B cell (primary cell): ENCODE measurements around the gene PFKM. TPM values are rescaled to one million over a fixed set of nuclear protein-coding genes. Genes with fewer than 3 reads are reported as not detected.
"Not testable (repeated sequence)": the region's sequence is repeated elsewhere in the genome, so short reads cannot be mapped to it uniquely, and the experiment has no call there.

Source experiments
- ATAC-seq: fragments of 200-7000 bp; cut with Tn5 transposase; one replicate; pipeline ENCODE4 v1.10.0; 2021; ENCODE audit warnings: low read depth, mild to moderate bottlenecking, moderate number of reproducible peaks, moderate library complexity
- CTCF ChIA-PET: fragments of 350-600 bp; sonication (Branson Sonifier 250); formaldehyde crosslinking; loops from one replicate; lab custom pipeline; 2021; ENCODE audit warnings: antibody characterized with exemption, inconsistent platforms; lab: Charles Lee
- POLR2A ChIA-PET: fragments of 350-600 bp; sonication (Branson Sonifier 250); formaldehyde crosslinking; loops from one replicate; lab custom pipeline; 2021; ENCODE audit warnings: antibody characterized with exemption; lab: Charles Lee
- DNase-seq: peaks from one replicate; pipeline ENCODE4 v3.0.0; 2013
- H2AFZ ChIP-seq: 2 replicates; pipeline ENCODE4 v1.6.1; 2012; ENCODE audit warnings: mild to moderate bottlenecking, low read depth, low read length; ENCODE audit not compliant: insufficient read depth, poor library complexity, severe bottlenecking
- H3K27ac ChIP-seq, 2 donors: 1 replicate in 1 of 2; 2 replicates in 1 of 2; pipeline ENCODE4 v1.5.1; 2012 to 2013; ENCODE audit warnings: low read length in 2 of 2, mild to moderate bottlenecking in 2 of 2, moderate library complexity in 1 of 2
- H3K27me3 ChIP-seq, 4 experiments: fragments of 200-600 bp in 1 of 4; sonication (generic) in 1 of 4; replicated peaks in 1 of 4; 1 replicate in 2 of 4; 2 replicates in 2 of 4; pipeline versions ENCODE4 v1.6.1 to v1.7.0; 2013 to 2016; ENCODE audit warnings: low read length in 3 of 4, mild to moderate bottlenecking in 2 of 4, mixed read lengths in 1 of 4, moderate library complexity in 1 of 4; ENCODE audit not compliant: insufficient read depth in 4 of 4, control insufficient read depth in 3 of 4; ENCODE audit errors: control extremely low read depth in 1 of 4
- H3K36me3 ChIP-seq, 2 experiments: replicated peaks in 1 of 2; 1 replicate in 1 of 2; 2 replicates in 1 of 2; pipeline versions ENCODE4 v1.6.1 to v1.7.1; 2013; ENCODE audit warnings: low read length in 1 of 2; ENCODE audit not compliant: insufficient read depth in 2 of 2, control insufficient read depth in 1 of 2; ENCODE audit errors: control extremely low read depth in 1 of 2, extremely low read depth in 1 of 2
- H3K4me1 ChIP-seq, 2 donors: fragments of 200-600 bp in 1 of 2; sonication (generic) in 1 of 2; 1 replicate in 1 of 2; 2 replicates in 1 of 2; pipeline versions ENCODE4 v1.5.1 to v1.6.1; 2013 to 2017; ENCODE audit warnings: low read length in 2 of 2; ENCODE audit not compliant: control insufficient read depth in 2 of 2, insufficient read depth in 2 of 2
- H3K4me2 ChIP-seq: replicated peaks from 2 replicates; pipeline ENCODE3; 2012; ENCODE audit warnings: mild to moderate bottlenecking, low read depth, low read length; ENCODE audit not compliant: poor library complexity, severe bottlenecking
- H3K4me3 ChIP-seq, 5 experiments: fragments of 200-600 bp in 1 of 5; sonication (generic) in 1 of 5; 1 replicate in 3 of 5; 2 replicates in 2 of 5; pipeline versions ENCODE4 v1.5.1 to v1.7.0; 2011 to 2016; ENCODE audit warnings: low read length in 4 of 5, mild to moderate bottlenecking in 4 of 5, low read depth in 2 of 5, control low read depth in 1 of 5, moderate library complexity in 1 of 5; ENCODE audit not compliant: insufficient read depth in 1 of 5; ENCODE audit errors: control extremely low read depth in 1 of 5, extremely low read depth in 1 of 5
- H3K79me2 ChIP-seq: fragments of 200-600 bp; sonication (generic); one replicate; pipeline ENCODE4 v1.6.0; 2016; ENCODE audit warnings: low read length; ENCODE audit not compliant: control insufficient read depth, insufficient read depth
- H3K9ac ChIP-seq: fragments of 200-600 bp; sonication (generic); 2 replicates; pipeline ENCODE4 v1.6.1; 2017; ENCODE audit warnings: mild to moderate bottlenecking, low read length, moderate library complexity
- H3K9me3 ChIP-seq, 3 donors: one replicate each; pipeline versions ENCODE4 v1.6.1 to v1.7.1; 2013; ENCODE audit warnings: low read length in 2 of 3; ENCODE audit not compliant: control insufficient read depth in 2 of 3, insufficient read depth in 1 of 3; ENCODE audit errors: control extremely low read depth in 1 of 3
- H4K20me1 ChIP-seq: 2 replicates; pipeline ENCODE4 v1.6.0; 2012; ENCODE audit warnings: mild to moderate bottlenecking, low read length; ENCODE audit not compliant: insufficient read depth, control insufficient read depth, poor library complexity, severe bottlenecking
- H3K27ac Mint-ChIP-seq: one replicate; pipeline ENCODE4 v1.8.0; 2021; ENCODE audit warnings: mixed read lengths
- H3K27me3 Mint-ChIP-seq: one replicate; pipeline ENCODE4 v1.8.0; 2021; ENCODE audit warnings: mixed read lengths
- H3K4me1 Mint-ChIP-seq: one replicate; pipeline ENCODE4 v1.8.0; 2021; ENCODE audit warnings: mixed read lengths
- H3K4me3 Mint-ChIP-seq: one replicate; pipeline ENCODE4 v1.8.0; 2021; ENCODE audit warnings: mixed read lengths
- H3K9me3 Mint-ChIP-seq: one replicate; pipeline ENCODE4 v1.8.0; 2022; ENCODE audit warnings: mixed read lengths; ENCODE audit not compliant: insufficient read depth
- EZH2 ChIP-seq: IDR thresholded peaks from 2 replicates; pipeline ENCODE4 v1.6.1; 2012; ENCODE audit warnings: borderline replicate concordance, low read depth, mild to moderate bottlenecking, moderate library complexity, low read length; ENCODE audit not compliant: insufficient read depth, poor library complexity, severe bottlenecking
- WGBS: methylation state at CpG from one replicate; pipeline ENCODE4 v1.1.5; 2013; ENCODE audit warnings: missing lambda C conversion rate; ENCODE audit not compliant: insufficient coverage; 5-methylcytosine and 5-hydroxymethylcytosine counted together
- intact Hi-C: fragments of 100-400 bp; cut with micrococcal nuclease; formaldehyde crosslinking; loops from one replicate; pipeline ENCODE4 v1.10.0; 2022
- polyA plus RNA-seq: library from polyadenylated mRNA; depleted of rRNA; stranded (reverse); fragments of >200 nt; gene quantifications from 2 replicates; pipeline ENCODE4 v1.2.3, GENCODE V29; 2012
- total RNA-seq, 2 donors: library from RNA; stranded (reverse); fragments of 120-200 nt in 1 of 2; gene quantifications; 1 replicate in 1 of 2; 2 replicates in 1 of 2; pipeline versions ENCODE4 v1.2.3 to v1.2.4, GENCODE V29; 2013 to 2022
- TF ChIP-seq, protein P1 (sequence below): fragments of 200-600 bp; IDR thresholded peaks from one replicate; pipeline ENCODE4 v1.8.0; 2022; ENCODE audit warnings: antibody characterized with exemption, mild to moderate bottlenecking

PFKM gene
- total and polyA plus RNA-seq, 2 donors (not counting 1 experiment from before 2014, with no cell fraction given), result 20.3 to 43.0 TPM

DNA sequence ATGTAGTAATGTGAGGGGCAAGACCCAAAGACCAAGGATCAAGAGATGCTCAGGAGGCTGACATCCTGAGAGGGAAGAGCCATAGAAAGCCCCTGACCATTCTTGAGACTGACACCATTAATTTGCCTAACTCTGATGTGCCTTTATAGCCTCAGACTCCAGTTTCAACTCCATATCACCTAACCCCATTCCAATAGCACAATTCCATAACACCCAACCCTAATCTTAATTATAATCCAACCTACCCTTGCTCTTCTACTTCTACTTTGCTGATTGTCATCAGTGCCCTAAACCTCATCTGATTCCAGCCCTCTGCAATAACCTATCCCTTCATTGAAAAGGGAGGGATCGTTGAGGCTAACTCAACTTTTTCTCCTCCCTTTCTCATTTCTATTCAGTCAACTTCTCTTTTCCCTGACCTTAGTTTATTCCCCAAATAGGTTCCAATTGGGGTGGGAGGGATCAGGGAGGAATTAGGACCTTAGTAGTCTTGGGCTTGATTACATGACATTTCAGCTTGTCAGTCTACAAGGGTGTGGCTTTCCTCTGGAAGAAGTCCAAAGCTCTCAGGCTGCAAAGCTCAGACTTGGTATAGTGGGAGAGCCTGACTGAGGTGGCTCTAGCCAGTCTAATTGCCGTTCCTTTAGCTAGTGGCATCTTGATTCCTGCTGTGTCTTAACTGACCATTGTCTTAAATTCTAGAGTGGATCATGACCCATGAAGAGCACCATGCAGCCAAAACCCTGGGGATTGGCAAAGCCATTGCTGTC is 3.1 kb downstream of the PFKM start:
- H4K20me1 ChIP-seq, result no peaks in the 10 kb centered on the region
- Mint-ChIP-seq H3K27me3 (no peaks in the 10 kb centered on the region), H3K27ac (no peak overlapping the region), H3K9me3 (no peaks in the 10 kb centered on the region), H3K4me1 (peaks cover 19% of the 10 kb centered on the region), H3K4me3 (no peak overlapping the region)
- WGBS, result 100% methylated on average over 1 of the region's 2 CpGs
- DNase-seq, result no peak
- ChIA-PET CTCF (no interaction called here), POLR2A (no interaction called here)
- H3K27ac ChIP-seq, result no peak overlapping the region
- no peak overlapping the region for H3K4me3 ChIP-seq
- H3K4me1 ChIP-seq, result peaks cover 7 to 12% of the 10 kb centered on the region in 2 donors
- no peak overlapping the region for H2AFZ ChIP-seq
- no peak overlapping the region for H3K9ac ChIP-seq
- no peak for TF ChIP-seq EZH2
- TF ChIP-seq, protein P1, sequence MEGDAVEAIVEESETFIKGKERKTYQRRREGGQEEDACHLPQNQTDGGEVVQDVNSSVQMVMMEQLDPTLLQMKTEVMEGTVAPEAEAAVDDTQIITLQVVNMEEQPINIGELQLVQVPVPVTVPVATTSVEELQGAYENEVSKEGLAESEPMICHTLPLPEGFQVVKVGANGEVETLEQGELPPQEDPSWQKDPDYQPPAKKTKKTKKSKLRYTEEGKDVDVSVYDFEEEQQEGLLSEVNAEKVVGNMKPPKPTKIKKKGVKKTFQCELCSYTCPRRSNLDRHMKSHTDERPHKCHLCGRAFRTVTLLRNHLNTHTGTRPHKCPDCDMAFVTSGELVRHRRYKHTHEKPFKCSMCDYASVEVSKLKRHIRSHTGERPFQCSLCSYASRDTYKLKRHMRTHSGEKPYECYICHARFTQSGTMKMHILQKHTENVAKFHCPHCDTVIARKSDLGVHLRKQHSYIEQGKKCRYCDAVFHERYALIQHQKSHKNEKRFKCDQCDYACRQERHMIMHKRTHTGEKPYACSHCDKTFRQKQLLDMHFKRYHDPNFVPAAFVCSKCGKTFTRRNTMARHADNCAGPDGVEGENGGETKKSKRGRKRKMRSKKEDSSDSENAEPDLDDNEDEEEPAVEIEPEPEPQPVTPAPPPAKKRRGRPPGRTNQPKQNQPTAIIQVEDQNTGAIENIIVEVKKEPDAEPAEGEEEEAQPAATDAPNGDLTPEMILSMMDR, result no peak
- H3K79me2 ChIP-seq, result peaks cover 8% of the 10 kb centered on the region
- H3K27me3 ChIP-seq, result no peaks in the 10 kb centered on the region
- H3K9me3 ChIP-seq, result no peaks in the 10 kb centered on the region
- H3K36me3 ChIP-seq, result peaks cover 0 to 15% of the 10 kb centered on the region in 2 experiments
- intact Hi-C loops, result no loop called here
- no peak for ATAC-seq
- no peak overlapping the region for H3K4me2 ChIP-seq

DNA sequence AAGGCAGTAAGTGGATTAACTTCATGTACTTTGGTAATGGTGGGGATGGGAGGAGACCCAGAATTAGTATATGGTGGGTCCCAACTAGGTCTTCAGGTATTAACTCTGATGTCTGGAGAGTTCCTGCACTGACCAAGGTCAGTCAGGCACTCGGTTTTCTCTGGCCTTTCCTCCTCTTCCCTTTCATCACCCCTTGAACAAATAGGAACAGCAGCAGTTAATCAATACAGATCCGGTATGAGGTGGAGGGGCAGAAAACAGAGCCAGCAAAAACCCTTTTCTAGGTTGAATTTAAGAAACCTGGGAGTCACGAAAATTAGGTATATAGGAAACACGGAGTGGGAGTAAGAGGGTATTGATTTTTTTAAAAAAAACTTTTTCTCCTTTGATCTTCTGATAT is 4.0 kb downstream of the PFKM start:
- Histone ChIP-seq H2AFZ (no peak overlapping the region), H3K9ac (no peak overlapping the region), H3K27ac (no peak overlapping the region), H4K20me1 (no peaks in the 10 kb centered on the region), H3K9me3 (no peaks in the 10 kb centered on the region), H3K4me1 (peaks cover 7 to 12% of the 10 kb centered on the region in 2 donors), H3K4me3 (no peak overlapping the region), H3K4me2 (no peak overlapping the region), H3K36me3 (peaks cover 0 to 18% of the 10 kb centered on the region in 2 experiments), H3K27me3 (no peaks in the 10 kb centered on the region), H3K79me2 (peaks cover 8% of the 10 kb centered on the region)
- POLR2A ChIA-PET, result no interaction called here
- DNase-seq, result no peak
- H3K27ac Mint-ChIP-seq, result no peak overlapping the region
- intact Hi-C loops, result no loop called here
- peaks cover 19% of the 10 kb centered on the region for H3K4me1 Mint-ChIP-seq
- CTCF ChIA-PET, result no interaction called here
- H3K9me3 Mint-ChIP-seq, result no peaks in the 10 kb centered on the region
- no peak for ATAC-seq
- no peak for TF ChIP-seq EZH2
- TF ChIP-seq, protein P1, result no peak
- H3K4me3 Mint-ChIP-seq, result no peak overlapping the region
- no CpG with 5 or more reads among the region's 4 CpGs for WGBS
- H3K27me3 Mint-ChIP-seq, result no peaks in the 10 kb centered on the region

DNA sequence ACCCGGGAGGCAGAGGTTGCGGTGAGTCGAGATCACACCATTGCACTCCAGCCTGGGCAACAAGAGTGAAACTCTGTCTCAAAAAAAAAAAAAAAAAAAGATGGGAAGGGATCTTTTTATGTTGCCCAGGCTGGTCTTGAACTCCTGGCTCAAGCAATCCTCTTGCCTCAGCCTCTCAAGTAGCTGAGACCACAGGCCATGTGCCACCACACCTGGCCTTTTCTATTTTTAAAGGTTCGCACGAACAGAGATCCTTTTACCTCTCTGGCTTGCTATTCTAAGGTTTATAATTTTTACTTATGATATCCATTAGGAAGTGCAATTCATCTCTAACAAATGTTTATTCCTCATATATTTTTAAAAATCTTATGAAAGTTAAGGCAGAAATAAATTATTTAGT is 6.4 kb downstream of the PFKM start:
- H3K9me3 Mint-ChIP-seq, H3K4me3 ChIP-seq, H3K79me2 ChIP-seq, H3K9me3 ChIP-seq, H2AFZ ChIP-seq, H3K27me3 ChIP-seq, H3K4me1 ChIP-seq, H3K27ac ChIP-seq, DNase-seq, H3K4me2 ChIP-seq, H3K4me1 Mint-ChIP-seq, H3K27me3 Mint-ChIP-seq, POLR2A ChIA-PET, ATAC-seq, H3K4me3 Mint-ChIP-seq, H3K27ac Mint-ChIP-seq, intact Hi-C loops, H4K20me1 ChIP-seq, H3K9ac ChIP-seq: not testable (repeated sequence)
- CTCF ChIA-PET, result interaction anchor here (0.5 kb wide), 1 partner anchor 57 kb away, joined by 4 read pairs; no protein-coding TSS in a partner anchor
- no CpG with 5 or more reads among the region's 5 CpGs for WGBS
- peaks cover 0 to 33% of the 10 kb centered on the region in 2 experiments for H3K36me3 ChIP-seq
